H9 (cell line): Measurements from ENCODE around the gene HMSD. TPM values are rescaled to one million over a fixed set of nuclear protein-coding genes. Genes with fewer than 3 reads are reported as not detected.

ENCODE experiments used
- DNase-seq: peaks from one replicate; pipeline ENCODE4 v3.0.0-alpha.2; 2017
- H2AFZ ChIP-seq: one replicate; pipeline ENCODE4 v1.6.1; 2013; ENCODE audit warnings: mild to moderate bottlenecking, low read length, control low read depth, moderate library complexity
- H2AK5ac ChIP-seq: 2 replicates; pipeline ENCODE4 v1.6.1; 2013; ENCODE audit warnings: low read length, control low read depth, mixed read lengths; ENCODE audit not compliant: insufficient read length
- H2BK120ac ChIP-seq: one replicate; pipeline ENCODE4 v1.6.1; 2013; ENCODE audit warnings: low read depth, mild to moderate bottlenecking, low read length, control low read depth, inconsistent platforms; ENCODE audit not compliant: poor library complexity, severe bottlenecking
- H2BK12ac ChIP-seq: 2 replicates; pipeline ENCODE4 v1.6.1; 2013; ENCODE audit warnings: low read length, control low read depth, mixed read lengths, low read depth; ENCODE audit not compliant: insufficient read length
- H2BK15ac ChIP-seq: 2 replicates; pipeline ENCODE4 v1.6.1; 2013; ENCODE audit warnings: low read depth, low read length, control low read depth
- H2BK20ac ChIP-seq: one replicate; pipeline ENCODE4 v1.6.1; 2013; ENCODE audit warnings: low read depth, mild to moderate bottlenecking, low read length, control low read depth, inconsistent platforms; ENCODE audit not compliant: poor library complexity, severe bottlenecking
- H2BK5ac ChIP-seq: 2 replicates; pipeline ENCODE4 v1.6.1; 2013; ENCODE audit warnings: low read length, control low read depth, mixed read lengths; ENCODE audit not compliant: insufficient read length
- H3K14ac ChIP-seq: 2 replicates; pipeline ENCODE4 v1.6.1; 2013; ENCODE audit warnings: low read length, control low read depth; ENCODE audit not compliant: insufficient read depth
- H3K18ac ChIP-seq: 2 replicates; pipeline ENCODE4 v1.6.1; 2013; ENCODE audit warnings: low read depth, mild to moderate bottlenecking, mixed read lengths, low read length, control low read depth; ENCODE audit not compliant: insufficient read length
- H3K23ac ChIP-seq: 2 replicates; pipeline ENCODE4 v1.6.1; 2013; ENCODE audit warnings: low read length, control low read depth, mixed read lengths, low read depth; ENCODE audit not compliant: insufficient read length
- H3K23me2 ChIP-seq: 2 replicates; pipeline ENCODE4 v1.6.1; 2013; ENCODE audit warnings: low read depth, mild to moderate bottlenecking, mixed read lengths, low read length, control low read depth; ENCODE audit not compliant: insufficient read length, poor library complexity, severe bottlenecking
- H3K27ac ChIP-seq: 2 replicates; pipeline ENCODE4 v1.5.1; 2013; ENCODE audit warnings: low read length, control low read depth, mixed read lengths, low read depth; ENCODE audit not compliant: insufficient read length
- H3K27me3 ChIP-seq: 2 replicates; pipeline ENCODE4 v1.6.1; 2013; ENCODE audit warnings: low read length, control low read depth, inconsistent platforms; ENCODE audit not compliant: insufficient read depth
- H3K4ac ChIP-seq: 2 replicates; pipeline ENCODE4 v1.6.1; 2013; ENCODE audit warnings: low read depth, mild to moderate bottlenecking, control low read depth, inconsistent platforms, low read length, moderate library complexity
- H3K4me1 ChIP-seq: 2 replicates; pipeline ENCODE4 v1.6.1; 2013; ENCODE audit warnings: low read length, control low read depth, inconsistent platforms; ENCODE audit not compliant: insufficient read depth
- H3K4me2 ChIP-seq: 2 replicates; pipeline ENCODE4 v1.6.1; 2013; ENCODE audit warnings: low read length, control low read depth, mixed read lengths; ENCODE audit not compliant: insufficient read length, insufficient read depth
- H3K56ac ChIP-seq: 2 replicates; pipeline ENCODE4 v1.6.1; 2013; ENCODE audit warnings: low read depth, mild to moderate bottlenecking, mixed read lengths, low read length, control low read depth; ENCODE audit not compliant: insufficient read length
- H3K79me1 ChIP-seq: 2 replicates; pipeline ENCODE4 v1.6.1; 2013; ENCODE audit warnings: low read depth, mild to moderate bottlenecking, moderate library complexity, low read length, control low read depth, inconsistent platforms; ENCODE audit not compliant: insufficient read depth, poor library complexity, severe bottlenecking
- H3K79me2 ChIP-seq: 2 replicates; pipeline ENCODE4 v1.6.1; 2013; ENCODE audit warnings: low read length, control low read depth, inconsistent platforms; ENCODE audit not compliant: insufficient read depth
- H3K9ac ChIP-seq: 2 replicates; pipeline ENCODE4 v1.6.1; 2013; ENCODE audit warnings: low read length, control low read depth, mixed read lengths; ENCODE audit not compliant: insufficient read length; ENCODE audit errors: extremely low read depth
- H3K9me3 ChIP-seq: one replicate; pipeline ENCODE4 v1.6.1; 2013; ENCODE audit warnings: low read depth, low read length, inconsistent platforms; ENCODE audit not compliant: control insufficient read depth
- H3T11ph ChIP-seq: one replicate; pipeline ENCODE4 v1.6.1; 2013; ENCODE audit warnings: mild to moderate bottlenecking, low read length, control low read depth, inconsistent platforms
- H4K20me1 ChIP-seq: one replicate; pipeline ENCODE4 v1.6.1; 2013; ENCODE audit not compliant: control insufficient read depth, insufficient read length, insufficient read depth
- H4K5ac ChIP-seq: 2 replicates; pipeline ENCODE4 v1.6.1; 2013; ENCODE audit warnings: low read depth, mild to moderate bottlenecking, mixed read lengths, low read length, control low read depth; ENCODE audit not compliant: insufficient read length
- H4K8ac ChIP-seq: replicated peaks from 2 replicates; pipeline ENCODE4 v1.6.1; 2013; ENCODE audit warnings: low read length, control low read depth, mixed read lengths, low read depth; ENCODE audit not compliant: insufficient read length
- H4K91ac ChIP-seq: 2 replicates; pipeline ENCODE4 v1.6.1; 2013; ENCODE audit warnings: low read depth, mild to moderate bottlenecking, moderate library complexity, mixed read lengths, low read length, control low read depth; ENCODE audit not compliant: insufficient read length
- H3K27ac Mint-ChIP-seq, 3 experiments: 2 replicates in 2 of 3; 3 replicates in 1 of 3; pipeline ENCODE4 v1.8.0; 2020 to 2021; ENCODE audit warnings: mixed read lengths in 3 of 3, mild to moderate bottlenecking in 1 of 3, moderate library complexity in 1 of 3
- H3K27me3 Mint-ChIP-seq: 2 replicates; pipeline ENCODE4 v1.8.0; 2021; ENCODE audit warnings: low read depth, mild to moderate bottlenecking, moderate library complexity, mixed read lengths
- H3K36me3 Mint-ChIP-seq, 3 experiments: 2 replicates in 2 of 3; 3 replicates in 1 of 3; pipeline ENCODE4 v1.8.0; 2020 to 2021; ENCODE audit warnings: low read depth in 3 of 3, mixed read lengths in 3 of 3; ENCODE audit not compliant: insufficient read depth in 1 of 3
- H3K4me1 Mint-ChIP-seq, 2 experiments: 2 replicates each; pipeline ENCODE4 v1.8.0; 2020; ENCODE audit warnings: mixed read lengths in 2 of 2
- H3K4me3 Mint-ChIP-seq, 2 experiments: 2 replicates in 1 of 2; 3 replicates in 1 of 2; pipeline ENCODE4 v1.8.0; 2020 to 2021; ENCODE audit warnings: mild to moderate bottlenecking in 2 of 2, mixed read lengths in 2 of 2, moderate library complexity in 1 of 2
- H3K9me3 Mint-ChIP-seq, 2 experiments: 2 replicates in 1 of 2; 3 replicates in 1 of 2; pipeline ENCODE4 v1.8.0; 2020; ENCODE audit warnings: mild to moderate bottlenecking in 2 of 2, mixed read lengths in 2 of 2, moderate library complexity in 1 of 2
- WGBS: extraction: QIAGEN DNeasy Blood & Tissue Kit; methylation state at CpG from one replicate; pipeline ENCODE4 v1.1.7; 2013; ENCODE audit warnings: missing lambda C conversion rate, low lambda C conversion rate, mixed read lengths; ENCODE audit not compliant: insufficient read length; ENCODE audit errors: extremely low coverage; 5-methylcytosine and 5-hydroxymethylcytosine counted together
- total RNA-seq: library from RNA; stranded (reverse); gene quantifications from 2 replicates; pipeline ENCODE4 v1.2.1, GENCODE V29; 2021
- TF ChIP-seq, protein P1 (sequence below): fragments of 200-600 bp; sonication (generic); conservative IDR thresholded peaks from 3 replicates; pipeline ENCODE4 v1.8.0; 2021; ENCODE audit warnings: antibody characterized with exemption, mild to moderate bottlenecking

Gene HMSD
- total RNA-seq, 1 experiment from 2014 or later: 6.6 TPM

DNA sequence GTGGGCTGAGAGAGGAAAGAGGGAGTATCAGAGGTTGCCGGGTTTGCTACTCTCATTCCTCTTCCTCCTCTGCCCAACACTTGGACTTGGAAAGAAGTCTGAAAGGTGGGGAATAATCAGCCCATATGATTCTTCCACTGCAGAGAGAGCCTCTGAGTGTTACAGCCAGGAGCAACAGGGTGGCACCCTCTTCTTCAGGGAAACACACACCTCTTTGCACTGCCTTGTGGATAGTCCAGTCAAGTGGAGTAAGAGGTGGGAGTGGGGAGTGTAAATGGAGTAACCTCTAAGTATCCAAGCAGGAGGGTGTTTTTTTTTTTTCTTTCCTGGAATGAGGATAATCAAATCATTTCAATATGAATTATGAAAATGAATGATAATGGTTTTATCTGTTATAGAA is 11.8 kb downstream of the HMSD start:
- H3K9me3 Mint-ChIP-seq: no peaks in the 10 kb centered on the region
- no peaks in the 10 kb centered on the region for H3K4me1 ChIP-seq
- no peak overlapping the region for H3K4ac ChIP-seq
- no peak overlapping the region for H3K27ac Mint-ChIP-seq
- no peak overlapping the region for H2BK5ac ChIP-seq
- H3K9ac ChIP-seq: no peak overlapping the region
- H2AFZ ChIP-seq: no peak overlapping the region
- no peak overlapping the region for H3T11ph ChIP-seq
- H3K9me3 ChIP-seq: no peaks in the 10 kb centered on the region
- no peak overlapping the region for H3K14ac ChIP-seq
- H3K18ac ChIP-seq: no peak overlapping the region
- no peak overlapping the region for H4K5ac ChIP-seq
- H3K27me3 Mint-ChIP-seq: no peaks in the 10 kb centered on the region; the same call in 1 of the 2 replicates
- no peak for DNase-seq
- no peak overlapping the region for H3K4me3 Mint-ChIP-seq
- H2BK15ac ChIP-seq: no peak overlapping the region
- H4K91ac ChIP-seq: no peak overlapping the region
- H3K27ac ChIP-seq: no peak overlapping the region
- TF ChIP-seq, protein P1, sequence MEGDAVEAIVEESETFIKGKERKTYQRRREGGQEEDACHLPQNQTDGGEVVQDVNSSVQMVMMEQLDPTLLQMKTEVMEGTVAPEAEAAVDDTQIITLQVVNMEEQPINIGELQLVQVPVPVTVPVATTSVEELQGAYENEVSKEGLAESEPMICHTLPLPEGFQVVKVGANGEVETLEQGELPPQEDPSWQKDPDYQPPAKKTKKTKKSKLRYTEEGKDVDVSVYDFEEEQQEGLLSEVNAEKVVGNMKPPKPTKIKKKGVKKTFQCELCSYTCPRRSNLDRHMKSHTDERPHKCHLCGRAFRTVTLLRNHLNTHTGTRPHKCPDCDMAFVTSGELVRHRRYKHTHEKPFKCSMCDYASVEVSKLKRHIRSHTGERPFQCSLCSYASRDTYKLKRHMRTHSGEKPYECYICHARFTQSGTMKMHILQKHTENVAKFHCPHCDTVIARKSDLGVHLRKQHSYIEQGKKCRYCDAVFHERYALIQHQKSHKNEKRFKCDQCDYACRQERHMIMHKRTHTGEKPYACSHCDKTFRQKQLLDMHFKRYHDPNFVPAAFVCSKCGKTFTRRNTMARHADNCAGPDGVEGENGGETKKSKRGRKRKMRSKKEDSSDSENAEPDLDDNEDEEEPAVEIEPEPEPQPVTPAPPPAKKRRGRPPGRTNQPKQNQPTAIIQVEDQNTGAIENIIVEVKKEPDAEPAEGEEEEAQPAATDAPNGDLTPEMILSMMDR: no peak
- no peak overlapping the region for H2BK12ac ChIP-seq
- no peaks in the 10 kb centered on the region for H3K79me1 ChIP-seq
- no peak overlapping the region for H3K23ac ChIP-seq
- no peak overlapping the region for H2BK20ac ChIP-seq
- no peak overlapping the region for H2BK120ac ChIP-seq
- no peak overlapping the region for H3K4me2 ChIP-seq
- H4K8ac ChIP-seq: no peak overlapping the region
- no peaks in the 10 kb centered on the region for H3K27me3 ChIP-seq
- WGBS: no CpG with 5 or more reads among the region's 1 CpG
- H3K36me3 Mint-ChIP-seq: no peaks in the 10 kb centered on the region
- H4K20me1 ChIP-seq: no peaks in the 10 kb centered on the region
- H3K56ac ChIP-seq: no peak overlapping the region
- no peak overlapping the region for H2AK5ac ChIP-seq
- H3K4me1 Mint-ChIP-seq: no peaks in the 10 kb centered on the region
- no peaks in the 10 kb centered on the region for H3K79me2 ChIP-seq
- no peaks in the 10 kb centered on the region for H3K23me2 ChIP-seq
